SIG-M5 treated with dmso at 0.1 percent for 504 hours (cell line): ENCODE data around the gene RABIF.
"Not testable (repeated sequence)": the region's sequence is repeated elsewhere in the genome, so short reads cannot be mapped to it uniquely, and the experiment has no call there.

Experiments
- DNase-seq: peaks from one replicate; lab custom pipeline; 2025; ENCODE audit not compliant: unreplicated experiment; lab: John Stamatoyannopoulos, UW

Gene RABIF

DNA sequence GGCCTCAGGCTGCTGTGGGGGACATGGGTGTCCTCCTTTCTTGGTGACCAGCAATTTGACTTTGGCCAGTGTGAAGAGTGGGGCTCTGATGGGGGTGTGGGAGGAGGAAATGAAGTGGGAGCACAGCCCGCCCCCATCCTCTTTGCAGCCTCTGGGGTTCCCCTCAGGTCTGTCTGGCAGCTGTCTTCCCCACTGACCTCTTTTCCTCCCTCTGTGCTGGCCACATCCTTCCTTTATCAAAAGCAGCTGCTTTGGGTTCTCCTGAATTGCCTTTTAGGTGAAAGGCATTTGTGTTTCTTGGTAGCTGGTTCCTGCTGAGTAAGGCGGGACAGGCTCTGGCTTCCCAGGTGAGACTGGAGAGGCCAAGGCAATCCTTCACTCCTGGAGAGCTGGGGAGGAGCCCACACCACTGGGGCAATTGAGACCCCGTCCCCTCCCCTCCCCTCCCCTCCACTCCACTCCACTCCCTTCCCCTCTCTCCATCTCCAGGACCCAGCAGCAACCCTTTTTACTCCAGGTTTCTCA, 53.3 kb downstream of the RABIF start:
- DNase-seq = no peak

DNA sequence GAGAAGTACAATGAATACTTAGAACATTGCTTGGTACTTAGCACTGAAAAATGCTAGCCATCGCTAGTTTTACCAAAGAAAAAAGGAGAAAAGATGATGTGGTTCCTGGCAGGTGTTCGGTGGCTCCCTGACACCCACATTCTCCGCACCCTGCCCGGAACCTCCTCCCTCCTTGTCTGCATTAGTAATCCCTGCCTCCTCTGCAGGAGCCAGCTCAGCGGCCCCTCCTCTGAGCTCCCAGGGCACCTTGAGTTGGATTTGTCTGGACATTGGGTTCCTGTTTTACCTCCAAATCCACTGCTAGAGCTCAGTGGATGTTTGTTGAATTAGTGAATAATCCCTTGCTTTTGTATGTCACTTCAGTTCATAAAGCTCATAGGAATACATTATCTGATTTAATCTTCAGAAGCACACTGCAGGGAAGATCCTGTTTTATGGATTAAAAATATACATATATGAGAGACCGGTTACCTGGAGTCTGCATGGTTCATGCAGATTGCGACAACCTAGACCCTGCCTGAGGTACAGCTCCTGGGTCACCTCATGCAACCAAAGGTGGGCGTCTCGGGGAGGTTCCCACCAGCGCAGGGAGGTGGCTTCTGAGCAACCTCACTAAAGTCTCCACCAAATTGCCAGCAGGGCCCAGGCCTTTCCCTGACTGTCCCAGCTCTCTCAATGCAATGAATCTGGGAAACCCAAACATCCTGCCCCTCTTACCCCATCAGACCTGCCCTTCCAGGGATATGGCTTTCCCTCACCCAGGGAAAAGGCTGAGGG, 54.0 kb downstream of the RABIF start:
- no peak for DNase-seq

DNA sequence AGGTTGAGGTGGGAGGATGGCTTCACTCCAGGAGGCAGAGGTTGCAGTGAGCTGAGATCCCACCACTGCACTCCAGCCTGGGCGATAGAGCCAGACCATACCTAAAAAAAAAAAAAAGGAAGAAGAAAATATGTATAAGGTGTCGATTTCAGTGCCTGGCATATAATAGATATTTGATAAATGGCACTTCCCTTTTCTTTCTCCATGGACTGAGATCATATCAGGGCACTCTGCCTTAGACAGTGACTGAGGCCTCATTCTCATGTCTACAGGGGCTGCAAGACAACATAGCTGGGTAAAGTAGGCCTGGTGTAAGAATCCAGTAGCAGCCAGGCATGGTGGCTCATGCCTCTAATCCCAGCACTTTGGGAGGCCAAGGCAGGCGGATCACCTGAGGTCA, 57.0 kb downstream of the RABIF start:
- DNase-seq = no peak

DNA sequence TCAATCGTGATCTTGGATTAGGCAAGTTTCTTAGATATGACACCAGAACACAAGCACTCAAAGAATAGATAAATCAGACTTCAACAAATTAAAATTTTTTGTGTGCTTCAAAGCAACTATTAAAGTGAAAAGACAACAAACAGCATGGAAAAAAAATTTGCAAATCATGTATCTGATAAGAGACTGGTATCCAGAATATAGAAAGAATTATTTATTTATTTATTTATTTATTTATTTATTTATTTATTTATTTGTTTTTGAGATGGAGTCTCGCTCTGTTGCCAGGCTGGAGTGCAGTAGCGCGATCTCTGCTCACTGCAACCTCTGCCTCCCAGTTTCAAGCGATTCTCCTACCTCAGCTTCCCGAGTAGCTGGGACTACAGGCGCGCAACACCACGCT, 59.7 kb downstream of the RABIF start:
- not testable (repeated sequence) for DNase-seq
